Osteocyte (in vitro differentiated cells): ENCODE data around the gene HGFAC. TPM values are rescaled to one million over a fixed set of nuclear protein-coding genes. Genes with fewer than 3 reads are reported as not detected.

Source experiments
- DNase-seq: peaks from one replicate; pipeline ENCODE4 v3.0.0; 2021; ENCODE audit warnings: mixed read lengths; ENCODE audit not compliant: unreplicated experiment; ENCODE audit errors: extremely low spot score
- H3K27ac Mint-ChIP-seq: one replicate; pipeline ENCODE4 v1.8.0; 2021; ENCODE audit warnings: mild to moderate bottlenecking, mixed read lengths; ENCODE audit not compliant: unreplicated experiment
- H3K27me3 Mint-ChIP-seq: one replicate; pipeline ENCODE4 v1.8.0; 2021; ENCODE audit warnings: mixed read lengths; ENCODE audit not compliant: unreplicated experiment
- H3K36me3 Mint-ChIP-seq: one replicate; pipeline ENCODE4 v1.8.0; 2021; ENCODE audit warnings: mixed read lengths; ENCODE audit not compliant: unreplicated experiment
- H3K4me1 Mint-ChIP-seq: one replicate; pipeline ENCODE4 v1.8.0; 2021; ENCODE audit warnings: mixed read lengths; ENCODE audit not compliant: unreplicated experiment
- H3K4me3 Mint-ChIP-seq: one replicate; pipeline ENCODE4 v1.8.0; 2021; ENCODE audit warnings: mild to moderate bottlenecking, moderate library complexity, mixed read lengths; ENCODE audit not compliant: unreplicated experiment
- H3K9me3 Mint-ChIP-seq: one replicate; pipeline ENCODE4 v1.8.0; 2021; ENCODE audit warnings: mixed read lengths; ENCODE audit not compliant: unreplicated experiment
- total RNA-seq: library from RNA; stranded (reverse); gene quantifications from 2 replicates; pipeline ENCODE4 v1.2.1, GENCODE V29; 2021
- TF ChIP-seq, protein P1 (sequence below): fragments of 200-600 bp; sonication (generic); IDR thresholded peaks from 2 replicates; pipeline ENCODE4 v1.5.0; 2021; ENCODE audit warnings: antibody characterized with exemption, mild to moderate bottlenecking, moderate library complexity

Gene HGFAC
- total RNA-seq, 1 donor from 2014 or later: 0.54 TPM

DNA sequence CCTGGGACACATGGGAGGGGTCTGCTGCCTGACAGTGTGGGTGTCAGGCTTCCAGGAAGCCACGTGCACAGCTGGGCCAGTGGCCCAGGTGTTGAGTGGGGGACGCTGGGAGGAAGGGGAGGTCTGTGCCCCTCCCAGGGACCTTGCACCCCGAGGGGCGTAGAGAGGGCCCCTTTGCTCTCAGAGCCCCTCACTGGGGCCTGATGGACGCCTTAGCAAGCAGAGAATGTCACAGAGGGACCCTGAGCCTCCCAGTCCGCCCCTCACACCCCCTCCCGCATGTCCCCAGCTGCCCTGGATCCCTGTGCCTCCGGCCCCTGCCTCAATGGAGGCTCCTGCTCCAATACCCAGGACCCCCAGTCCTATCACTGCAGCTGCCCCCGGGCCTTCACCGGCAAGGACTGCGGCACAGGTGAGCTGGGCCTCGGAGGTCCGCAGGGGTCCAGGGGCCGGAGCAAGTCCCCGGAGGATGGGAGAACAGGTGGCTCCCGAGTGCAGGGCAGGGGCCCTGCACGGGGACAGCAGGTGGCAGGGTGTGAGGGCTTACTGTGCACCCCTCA lies 2.1 kb downstream of the HGFAC start:
- Mint-ChIP-seq H3K4me3 (no peak overlapping the region), H3K36me3 (no peaks in the 10 kb centered on the region), H3K27me3 (no peaks in the 10 kb centered on the region), H3K4me1 (peaks cover 4% of the 10 kb centered on the region), H3K9me3 (no peaks in the 10 kb centered on the region), H3K27ac (no peak overlapping the region)
- TF ChIP-seq, protein P1, sequence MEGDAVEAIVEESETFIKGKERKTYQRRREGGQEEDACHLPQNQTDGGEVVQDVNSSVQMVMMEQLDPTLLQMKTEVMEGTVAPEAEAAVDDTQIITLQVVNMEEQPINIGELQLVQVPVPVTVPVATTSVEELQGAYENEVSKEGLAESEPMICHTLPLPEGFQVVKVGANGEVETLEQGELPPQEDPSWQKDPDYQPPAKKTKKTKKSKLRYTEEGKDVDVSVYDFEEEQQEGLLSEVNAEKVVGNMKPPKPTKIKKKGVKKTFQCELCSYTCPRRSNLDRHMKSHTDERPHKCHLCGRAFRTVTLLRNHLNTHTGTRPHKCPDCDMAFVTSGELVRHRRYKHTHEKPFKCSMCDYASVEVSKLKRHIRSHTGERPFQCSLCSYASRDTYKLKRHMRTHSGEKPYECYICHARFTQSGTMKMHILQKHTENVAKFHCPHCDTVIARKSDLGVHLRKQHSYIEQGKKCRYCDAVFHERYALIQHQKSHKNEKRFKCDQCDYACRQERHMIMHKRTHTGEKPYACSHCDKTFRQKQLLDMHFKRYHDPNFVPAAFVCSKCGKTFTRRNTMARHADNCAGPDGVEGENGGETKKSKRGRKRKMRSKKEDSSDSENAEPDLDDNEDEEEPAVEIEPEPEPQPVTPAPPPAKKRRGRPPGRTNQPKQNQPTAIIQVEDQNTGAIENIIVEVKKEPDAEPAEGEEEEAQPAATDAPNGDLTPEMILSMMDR: no peak
- DNase-seq: no peak

DNA sequence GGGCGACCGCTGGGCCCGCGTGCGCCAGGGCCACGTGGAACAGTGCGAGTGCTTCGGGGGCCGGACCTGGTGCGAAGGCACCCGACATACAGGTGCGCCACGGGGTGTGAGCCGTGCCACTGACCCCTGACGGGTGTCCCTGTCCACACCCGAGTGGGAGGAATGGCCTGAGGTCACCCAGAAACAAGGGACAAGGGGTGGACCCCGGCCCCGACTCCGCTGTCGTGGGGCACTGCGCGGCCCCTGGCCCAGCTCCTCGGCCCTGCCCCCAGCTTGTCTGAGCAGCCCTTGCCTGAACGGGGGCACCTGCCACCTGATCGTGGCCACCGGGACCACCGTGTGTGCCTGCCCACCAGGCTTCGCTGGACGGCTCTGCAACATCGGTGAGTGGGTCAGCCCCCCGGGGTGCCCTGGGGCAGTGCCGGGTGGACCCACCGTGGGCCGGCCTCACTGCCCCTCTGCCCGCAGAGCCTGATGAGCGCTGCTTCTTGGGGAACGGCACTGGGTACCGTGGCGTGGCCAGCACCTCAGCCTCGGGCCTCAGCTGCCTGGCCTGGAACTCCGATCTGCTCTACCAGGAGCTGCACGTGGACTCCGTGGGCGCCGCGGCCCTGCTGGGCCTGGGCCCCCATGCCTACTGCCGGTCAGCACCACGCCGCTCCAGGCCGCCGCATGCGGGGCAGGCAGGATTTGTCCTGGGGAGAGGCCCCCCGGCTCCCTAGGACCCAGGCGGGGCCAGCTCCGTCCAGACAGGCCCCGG lies 2.8 kb downstream of the HGFAC start:
- H3K27ac Mint-ChIP-seq: no peak overlapping the region
- no peak overlapping the region for H3K4me3 Mint-ChIP-seq
- H3K36me3 Mint-ChIP-seq: no peaks in the 10 kb centered on the region
- TF ChIP-seq, protein P1: no peak
- H3K4me1 Mint-ChIP-seq: peaks cover 4% of the 10 kb centered on the region
- H3K9me3 Mint-ChIP-seq: no peaks in the 10 kb centered on the region
- DNase-seq: no peak
- H3K27me3 Mint-ChIP-seq: no peaks in the 10 kb centered on the region

DNA sequence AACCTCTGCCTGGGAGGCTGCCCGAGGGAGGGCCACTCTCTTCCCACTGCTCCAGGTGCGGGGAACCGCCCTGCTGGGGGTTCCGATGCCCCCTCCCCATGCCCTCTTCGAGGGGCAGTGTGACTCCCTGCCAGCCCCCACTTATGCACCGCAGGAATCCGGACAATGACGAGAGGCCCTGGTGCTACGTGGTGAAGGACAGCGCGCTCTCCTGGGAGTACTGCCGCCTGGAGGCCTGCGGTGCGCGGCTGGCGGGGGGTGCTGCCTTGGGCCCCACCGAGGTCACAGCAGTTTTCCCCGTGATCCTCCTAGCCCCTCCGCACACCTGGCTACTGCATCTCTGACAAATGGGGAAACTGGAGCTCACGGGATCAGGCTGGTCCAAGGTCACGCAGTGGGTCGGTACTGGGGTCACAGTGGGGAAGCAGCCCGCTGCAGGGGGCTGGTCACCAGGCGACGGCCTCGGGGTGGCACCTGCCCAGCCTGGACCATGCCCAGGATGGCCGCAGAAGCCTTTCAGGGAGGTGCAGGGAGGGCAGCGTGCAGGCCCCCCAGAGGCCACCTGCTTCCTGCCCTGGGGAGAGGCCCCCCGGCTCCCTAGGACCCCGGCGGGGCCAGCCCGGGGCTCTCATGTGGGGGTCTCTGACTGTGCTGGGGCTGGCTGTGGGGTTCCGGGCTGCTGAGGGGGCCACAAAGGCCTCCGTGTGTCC lies 3.5 kb downstream of the HGFAC start:
- H3K4me3 Mint-ChIP-seq: no peak overlapping the region
- H3K36me3 Mint-ChIP-seq: no peaks in the 10 kb centered on the region
- H3K27ac Mint-ChIP-seq: no peak overlapping the region
- DNase-seq: no peak
- H3K9me3 Mint-ChIP-seq: no peaks in the 10 kb centered on the region
- TF ChIP-seq, protein P1: no peak
- no peaks in the 10 kb centered on the region for H3K27me3 Mint-ChIP-seq
- H3K4me1 Mint-ChIP-seq: no peaks in the 10 kb centered on the region

DNA sequence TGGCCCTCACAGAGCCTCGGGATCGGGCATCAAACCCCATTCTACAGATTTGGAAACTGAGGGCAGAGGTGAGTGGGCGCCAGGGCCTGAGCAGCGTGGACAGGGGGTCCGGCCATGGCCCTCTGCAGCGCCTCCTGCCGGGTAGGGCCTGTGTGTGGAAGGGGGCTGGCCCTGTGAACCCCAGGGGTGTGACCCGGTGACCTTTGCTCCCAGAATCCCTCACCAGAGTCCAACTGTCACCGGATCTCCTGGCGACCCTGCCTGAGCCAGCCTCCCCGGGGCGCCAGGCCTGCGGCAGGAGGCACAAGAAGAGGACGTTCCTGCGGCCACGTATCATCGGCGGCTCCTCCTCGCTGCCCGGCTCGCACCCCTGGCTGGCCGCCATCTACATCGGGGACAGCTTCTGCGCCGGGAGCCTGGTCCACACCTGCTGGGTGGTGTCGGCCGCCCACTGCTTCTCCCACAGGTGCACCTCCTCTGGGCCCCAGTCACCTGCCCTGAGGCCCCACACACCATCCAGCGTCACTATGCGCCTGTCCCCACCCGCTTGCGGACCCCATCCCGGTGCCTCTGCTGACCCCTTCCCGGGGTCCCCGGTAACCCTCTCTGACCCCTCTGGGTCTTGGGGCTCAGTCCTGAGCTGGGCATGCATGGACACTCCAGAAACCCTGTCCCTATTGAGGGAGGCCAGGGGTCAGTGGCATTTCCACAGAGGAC lies 4.2 kb downstream of the HGFAC start:
- DNase-seq: no peak
- H3K9me3 Mint-ChIP-seq: no peaks in the 10 kb centered on the region
- no peaks in the 10 kb centered on the region for H3K4me1 Mint-ChIP-seq
- no peaks in the 10 kb centered on the region for H3K27me3 Mint-ChIP-seq
- H3K27ac Mint-ChIP-seq: no peak overlapping the region
- no peak overlapping the region for H3K4me3 Mint-ChIP-seq
- no peaks in the 10 kb centered on the region for H3K36me3 Mint-ChIP-seq
- TF ChIP-seq, protein P1: no peak
